Lung (tissue), 12 donors: ENCODE results near the gene EIF1. TPM values are rescaled to one million over a fixed set of nuclear protein-coding genes. Genes with fewer than 3 reads are reported as not detected.

ENCODE experiments used
- ATAC-seq: fragments of 200-7000 bp; cut with Tn5 transposase; one replicate; pipeline ENCODE4 v1.9.1; 2020; ENCODE audit warnings: moderate number of reproducible peaks; ENCODE audit not compliant: insufficient read depth, low FRiP score
- DNase-seq, 3 donors: peaks; one replicate each; pipeline ENCODE4 v3.0.0-alpha.2; 2013 to 2017
- H3K27ac ChIP-seq, 2 donors: one replicate each; pipeline ENCODE4 v1.5.1; 2013; ENCODE audit warnings: mild to moderate bottlenecking in 2 of 2, moderate library complexity in 2 of 2, control low read depth in 1 of 2, inconsistent platforms in 1 of 2, low read depth in 1 of 2, low read length in 1 of 2
- H3K27me3 ChIP-seq, 3 donors: one replicate each; pipeline ENCODE4 v1.5.1; 2013; ENCODE audit warnings: low read length in 2 of 3; ENCODE audit not compliant: control insufficient read depth in 3 of 3, insufficient read depth in 3 of 3
- H3K36me3 ChIP-seq, 4 donors: one replicate each; pipeline ENCODE4 v1.5.1; 2013; ENCODE audit warnings: low read length in 4 of 4, mild to moderate bottlenecking in 1 of 4, moderate library complexity in 1 of 4; ENCODE audit not compliant: control insufficient read depth in 4 of 4, insufficient read depth in 4 of 4
- H3K4me1 ChIP-seq, 5 donors: one replicate each; pipeline ENCODE4 v1.5.1; 2013; ENCODE audit warnings: low read length in 5 of 5, mild to moderate bottlenecking in 2 of 5, moderate library complexity in 1 of 5; ENCODE audit not compliant: control insufficient read depth in 5 of 5, insufficient read depth in 5 of 5
- H3K4me3 ChIP-seq: one replicate; pipeline ENCODE4 v1.5.1; 2013; ENCODE audit warnings: mild to moderate bottlenecking, control low read depth, moderate library complexity
- H3K9ac ChIP-seq, 2 donors: one replicate each; pipeline ENCODE4 v1.5.1; 2013; ENCODE audit warnings: low read length in 2 of 2, control low read depth in 1 of 2; ENCODE audit not compliant: insufficient read depth in 1 of 2
- H3K9me3 ChIP-seq, 4 donors: one replicate each; pipeline ENCODE4 v1.5.1; 2013; ENCODE audit warnings: low read length in 3 of 4, mild to moderate bottlenecking in 1 of 4, moderate library complexity in 1 of 4; ENCODE audit not compliant: control insufficient read depth in 4 of 4, insufficient read depth in 3 of 4
- WGBS, 2 donors: extraction: QIAGEN DNeasy Blood & Tissue Kit; methylation state at CpG; one replicate each; pipeline ENCODE4 v1.1.7; 2013; 5-methylcytosine and 5-hydroxymethylcytosine counted together
- polyA plus RNA-seq, 2 donors: library from polyadenylated mRNA; stranded (reverse); fragments of 200-250 nt; gene quantifications; one replicate each; pipeline ENCODE4 v1.2.1, GENCODE V29; 2013
- total RNA-seq, 2 donors: library from RNA; depleted of rRNA in 1 of 2; stranded (reverse); fragments of >200 nt in 1 of 2; gene quantifications; one replicate each; pipeline ENCODE4 v1.2.1, GENCODE V29; 2014 to 2021
- TF ChIP-seq, protein P1 (sequence below): IDR thresholded peaks from 2 replicates; pipeline ENCODE4 v1.5.1; 2012; ENCODE audit warnings: mild to moderate bottlenecking; ENCODE audit errors: control extremely low read depth, extremely low read depth
- donor health status: control.
- donor health status: control.
- donor health status: Bipolar disorder and iron deficiency.
- donor health status: healthy.
- donor health status: DM: yes; HTN: yes; CAD: no.

EIF1 gene
- total and polyA plus RNA-seq, 4 donors: 381 to 872 (median 676) TPM

DNA sequence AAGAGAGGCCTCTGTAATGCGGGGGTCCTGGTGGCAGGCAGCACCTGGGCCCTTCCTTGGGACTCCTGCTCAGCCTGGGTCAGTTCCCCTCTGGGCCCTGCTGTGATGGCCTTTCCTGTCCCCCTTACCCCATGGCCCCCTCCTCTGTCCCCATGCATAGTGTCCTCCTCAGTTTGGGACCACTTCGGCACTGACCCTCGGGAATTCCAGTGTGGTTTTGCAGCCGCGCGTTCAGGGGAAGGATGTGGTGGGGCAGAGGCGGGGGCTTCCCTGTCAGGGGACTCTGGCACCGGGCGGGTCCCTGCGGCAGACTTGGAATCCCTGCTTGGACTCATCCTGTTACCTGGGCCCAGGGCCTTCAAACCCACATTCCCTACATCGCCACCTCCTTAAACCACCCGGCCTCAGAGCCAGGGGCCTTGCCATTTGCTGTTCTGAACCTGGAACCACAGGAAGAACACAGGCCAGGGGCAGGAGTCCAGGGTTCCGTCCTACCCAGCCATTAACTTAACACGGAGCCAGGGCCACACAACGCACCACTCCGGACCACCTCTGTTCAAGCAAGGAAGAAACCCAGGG is 31.4 kb upstream of the EIF1 start:
- ATAC-seq (no peak), DNase-seq (no peak)
- no peaks in the 10 kb centered on the region for H3K27me3 ChIP-seq
- TF ChIP-seq, protein P1, sequence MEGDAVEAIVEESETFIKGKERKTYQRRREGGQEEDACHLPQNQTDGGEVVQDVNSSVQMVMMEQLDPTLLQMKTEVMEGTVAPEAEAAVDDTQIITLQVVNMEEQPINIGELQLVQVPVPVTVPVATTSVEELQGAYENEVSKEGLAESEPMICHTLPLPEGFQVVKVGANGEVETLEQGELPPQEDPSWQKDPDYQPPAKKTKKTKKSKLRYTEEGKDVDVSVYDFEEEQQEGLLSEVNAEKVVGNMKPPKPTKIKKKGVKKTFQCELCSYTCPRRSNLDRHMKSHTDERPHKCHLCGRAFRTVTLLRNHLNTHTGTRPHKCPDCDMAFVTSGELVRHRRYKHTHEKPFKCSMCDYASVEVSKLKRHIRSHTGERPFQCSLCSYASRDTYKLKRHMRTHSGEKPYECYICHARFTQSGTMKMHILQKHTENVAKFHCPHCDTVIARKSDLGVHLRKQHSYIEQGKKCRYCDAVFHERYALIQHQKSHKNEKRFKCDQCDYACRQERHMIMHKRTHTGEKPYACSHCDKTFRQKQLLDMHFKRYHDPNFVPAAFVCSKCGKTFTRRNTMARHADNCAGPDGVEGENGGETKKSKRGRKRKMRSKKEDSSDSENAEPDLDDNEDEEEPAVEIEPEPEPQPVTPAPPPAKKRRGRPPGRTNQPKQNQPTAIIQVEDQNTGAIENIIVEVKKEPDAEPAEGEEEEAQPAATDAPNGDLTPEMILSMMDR: no peak
- no peak overlapping the region for H3K9ac ChIP-seq
- H3K9me3 ChIP-seq: no peaks in the 10 kb centered on the region
- peak overlapping the region in 1 of 2 donors; percentile 92 for H3K27ac ChIP-seq
- WGBS, 2 donors: 51 to 74% methylated on average over 16 of the region's 16 CpGs
- H3K4me1 ChIP-seq: peaks cover 0 to 24% (median 5%) of the 10 kb centered on the region in 5 donors
- H3K4me3 ChIP-seq: no peak overlapping the region
- no peaks in the 10 kb centered on the region for H3K36me3 ChIP-seq

DNA sequence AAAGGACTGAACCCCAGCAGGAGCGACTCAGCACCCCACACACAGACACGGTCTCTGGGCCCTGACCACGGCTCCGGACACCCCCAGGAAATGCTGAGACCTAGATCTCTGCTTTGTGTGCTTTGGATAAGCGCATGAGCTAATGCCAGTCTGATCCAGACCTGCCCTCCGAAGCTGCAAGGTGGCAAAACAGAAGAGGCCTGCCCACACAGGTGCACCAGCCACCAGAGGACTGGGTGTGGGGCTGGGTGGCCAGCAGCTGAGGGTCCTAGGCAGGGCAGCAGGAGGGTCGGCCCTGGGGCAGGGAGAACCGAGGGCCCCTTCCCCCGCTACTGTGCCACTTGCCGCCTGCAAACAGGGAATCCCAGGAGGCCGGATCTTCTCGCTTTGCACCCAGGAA is 30.7 kb upstream of the EIF1 start:
- Histone ChIP-seq H3K36me3 (no peaks in the 10 kb centered on the region), H3K27ac (no peak overlapping the region), H3K9ac (no peak overlapping the region), H3K4me3 (no peak overlapping the region), H3K9me3 (no peaks in the 10 kb centered on the region), H3K4me1 (peaks cover 0 to 24% (median 5%) of the 10 kb centered on the region in 5 donors), H3K27me3 (no peaks in the 10 kb centered on the region)
- ATAC-seq: no peak
- TF ChIP-seq, protein P1: no peak
- WGBS, 2 donors: 85 to 86% methylated on average over 12 of the region's 12 CpGs
- DNase-seq: no peak

DNA sequence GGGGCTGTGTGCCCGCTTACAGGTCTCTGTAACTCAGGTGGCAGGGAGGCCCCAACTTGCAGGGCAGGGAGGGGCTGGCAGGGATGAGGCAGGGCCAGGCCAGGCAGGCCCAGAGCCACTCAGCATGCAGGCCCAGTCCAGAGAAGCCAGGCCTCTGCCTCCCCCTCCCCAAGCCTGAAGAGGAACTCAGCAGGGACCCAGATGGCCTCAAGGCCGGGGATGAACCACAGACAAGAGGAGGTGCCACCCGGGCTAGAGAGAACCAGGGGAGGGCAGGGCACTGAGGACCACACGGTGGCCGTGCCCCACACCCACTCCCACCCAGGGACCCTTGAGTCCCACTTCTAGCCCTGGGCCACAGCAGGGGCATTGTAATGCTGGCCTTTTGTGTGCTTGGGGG is 29.8 kb upstream of the EIF1 start:
- Histone ChIP-seq H3K9ac (no peak overlapping the region), H3K36me3 (no peaks in the 10 kb centered on the region), H3K27me3 (peaks cover 0 to 4% (median 0%) of the 10 kb centered on the region in 3 donors), H3K27ac (no peak overlapping the region), H3K9me3 (no peaks in the 10 kb centered on the region), H3K4me1 (peaks cover 0 to 20% (median 3%) of the 10 kb centered on the region in 5 donors), H3K4me3 (no peak overlapping the region)
- ATAC-seq: no peak
- 53 to 69% methylated on average over 5 of the region's 5 CpGs for WGBS, 2 donors
- DNase-seq: no peak
- TF ChIP-seq, protein P1: no peak
